Right ventricle myocardium superior (tissue), 1 donor: ENCODE results near the gene SASH3. TPM values are rescaled to one million over a fixed set of nuclear protein-coding genes. Genes with fewer than 3 reads are reported as not detected.
"Not testable (repeated sequence)": the region's sequence is repeated elsewhere in the genome, so short reads cannot be mapped to it uniquely, and the experiment has no call there.

ENCODE experiments used
- ATAC-seq: fragments of 200-7000 bp; cut with Tn5 transposase; one replicate; pipeline ENCODE4 v1.9.1; 2020; ENCODE audit warnings: mild to moderate bottlenecking; ENCODE audit not compliant: poor library complexity
- DNase-seq: peaks from one replicate; pipeline ENCODE4 v3.0.0-alpha.2; 2020
- intact Hi-C: fragments of 100-400 bp; cut with DNase I; formaldehyde crosslinking; loops from one replicate; pipeline ENCODE4 v1.11.2; 2022
- long read RNA-seq: library from polyadenylated mRNA; unstranded; transcript quantifications from one replicate; pipeline ENCODE4 v2.0.0, GENCODE V29; 2021
- total RNA-seq: library from RNA; stranded (reverse); fragmentation: NEBNext Ultra II Directional; extraction: Animal tissue kit (Norgen Biotek cat#: 25700); gene quantifications from one replicate; pipeline ENCODE4 v1.2.1, GENCODE V29; 2021
- donor health status: DM: no; HTN: yes; CAD: no; lungs with severe emphysema.

The SASH3 gene
- total RNA-seq, result 2.2 TPM
- long read RNA-seq, partial matches to known transcripts, result 0 of 2 reads
- long read RNA-seq, other reads (novel, unspliced or antisense), result 0 of 2 reads

GRCh38 chrX:129779747-129780146, at the start of gene SASH3:
SASH3 (plus strand) TSS chrX:129779949; CDS start chrX:129780098, 149 bp downstream.
- intact Hi-C loops, result no loop called here
- peak; percentile 70 for ATAC-seq
- peak; percentile 76 for DNase-seq

DNA sequence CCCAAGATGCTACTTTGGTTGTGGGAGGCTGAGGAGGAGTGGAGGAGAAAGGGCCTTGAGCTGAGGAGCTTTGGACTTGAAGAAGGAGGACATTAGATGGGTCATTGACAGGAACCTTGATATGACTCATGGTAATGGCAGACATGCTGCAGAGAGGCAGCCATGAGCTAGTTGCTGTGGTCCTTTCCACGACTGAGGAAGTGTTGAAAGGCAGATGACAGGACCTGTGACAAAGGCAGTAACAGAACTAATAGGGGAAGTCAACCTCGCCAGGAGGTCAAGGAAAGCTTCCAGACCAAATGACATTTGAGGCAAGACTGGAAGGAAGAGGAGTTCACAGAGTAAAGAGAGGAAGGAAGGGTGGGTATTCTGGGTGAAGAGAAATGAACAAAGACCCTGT, 48.5 kb upstream of the SASH3 start:
- no peak for ATAC-seq
- no peak for DNase-seq
- intact Hi-C loops, result no loop called here

- intact Hi-C loops, result no loop called here
- ATAC-seq, result no peak
- DNase-seq, result no peak
Observed at GRCh38 chrX:129732857-129733256, 46.9 kb upstream of the SASH3 start.

DNA sequence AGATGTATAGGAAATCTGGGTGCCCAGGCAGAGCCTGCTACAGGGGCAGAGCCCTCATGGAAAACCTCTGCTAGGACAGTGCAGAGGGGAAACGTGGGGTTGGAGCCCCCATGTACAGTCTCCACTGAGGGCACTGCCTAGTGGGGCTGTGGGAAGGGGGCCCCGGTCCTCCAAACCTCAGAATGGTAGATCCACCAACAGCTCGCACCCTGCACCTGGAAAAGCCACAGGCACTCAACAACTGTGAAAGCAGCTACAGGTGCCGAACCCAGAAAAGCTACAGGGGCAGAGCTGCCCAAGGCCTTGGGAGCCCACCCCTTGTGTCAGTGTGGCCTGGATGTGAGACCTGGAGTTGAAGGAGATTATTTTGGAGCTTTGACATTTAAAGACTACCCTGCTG, 46.4 kb upstream of the SASH3 start:
- intact Hi-C loops, result no loop called here
- no peak for ATAC-seq

DNA sequence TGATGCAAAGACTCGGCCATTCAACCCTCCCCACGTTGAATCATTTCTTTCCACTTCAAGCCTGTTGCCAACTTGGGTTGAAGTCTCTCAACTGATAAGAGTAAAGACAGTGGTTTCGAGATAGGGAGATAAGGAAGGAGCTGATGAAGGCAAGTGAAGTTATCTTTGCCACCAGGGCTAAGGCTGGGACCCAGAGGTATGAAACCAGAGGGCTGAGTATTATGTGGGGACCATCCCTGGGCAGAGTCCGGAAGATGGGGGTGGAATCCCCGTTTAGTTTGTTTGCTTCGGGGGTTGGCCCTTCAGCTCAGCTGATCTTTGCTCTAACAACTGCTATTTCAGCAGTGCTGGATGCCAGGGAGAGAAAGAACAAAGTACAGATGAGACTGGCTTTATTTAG, 43.3 kb upstream of the SASH3 start:
- DNase-seq (no peak), ATAC-seq (no peak)

More for the DNA sequence above, 46.4 kb upstream of the SASH3 start:
- no peak for DNase-seq

DNA sequence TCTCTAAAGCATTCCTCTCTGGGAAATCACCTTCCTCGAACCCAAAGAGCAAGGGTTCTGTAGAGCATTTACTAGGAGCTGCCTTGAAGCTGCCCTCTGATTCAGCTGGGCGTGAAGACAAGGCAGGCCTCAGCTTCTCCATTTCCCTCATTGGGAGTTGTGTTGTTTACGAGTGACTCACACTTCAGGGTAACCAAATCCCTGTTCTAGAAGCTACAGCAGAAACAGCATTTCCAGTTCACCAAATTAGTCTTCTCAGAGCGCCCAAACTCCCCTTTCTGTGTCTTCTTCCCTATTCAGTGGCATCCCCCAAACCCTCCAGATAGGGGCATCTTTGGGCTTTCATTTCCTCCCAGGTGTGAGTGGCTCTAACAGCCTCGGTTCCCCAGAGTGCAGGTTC, 41.8 kb upstream of the SASH3 start:
- no peak for DNase-seq
- ATAC-seq, result peak; percentile 45
- intact Hi-C loops, result no loop called here

More for the DNA sequence above, 43.3 kb upstream of the SASH3 start:
- intact Hi-C loops, result no loop called here

DNA sequence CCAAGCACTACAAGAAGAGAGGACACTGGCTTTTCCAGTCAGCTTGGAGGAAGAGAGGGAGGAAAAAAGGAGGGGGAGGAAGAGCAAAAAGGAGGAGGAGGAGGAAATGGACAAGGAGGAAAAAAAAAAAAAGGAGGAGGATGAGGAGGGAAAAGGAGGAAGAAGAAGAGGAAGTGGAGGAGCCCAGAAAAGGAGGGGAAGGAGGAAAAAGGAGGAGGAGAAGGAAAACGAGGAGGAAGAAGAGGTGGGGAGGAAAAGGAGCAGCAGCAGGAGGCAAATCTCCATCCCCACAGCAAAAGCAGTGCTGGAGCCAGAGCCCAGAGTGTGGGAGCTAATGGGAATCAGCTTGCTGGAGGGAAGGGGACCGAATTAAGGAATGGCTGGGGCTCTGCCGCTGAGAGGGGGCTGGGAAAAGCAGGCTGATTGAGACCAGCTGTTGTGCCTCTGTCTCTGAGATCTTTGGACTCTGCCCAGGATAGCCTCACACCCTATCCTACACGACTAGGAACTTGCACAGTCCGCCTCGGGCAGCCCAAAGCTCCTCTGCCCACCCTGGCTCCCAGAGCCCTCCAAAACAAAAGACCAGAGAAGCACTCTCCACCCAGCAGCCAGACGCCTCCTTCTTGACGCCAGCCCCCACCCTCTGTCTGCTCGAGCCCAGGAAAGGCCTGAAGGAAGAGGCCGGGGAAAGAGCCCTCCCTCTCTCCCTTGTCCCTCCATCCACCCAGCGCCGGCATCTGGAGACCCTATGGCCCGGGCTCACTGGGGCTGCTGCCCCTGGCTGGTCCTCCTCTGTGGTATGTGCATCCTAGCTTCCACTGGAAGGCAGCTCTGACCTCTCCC, 41.1 kb upstream of the SASH3 start, which contains the start of gene XPNPEP2:
XPNPEP2 (plus strand) TSS at position 514 of the 843 bp plus-strand sequence; CDS start at position 749, 235 bp downstream.
- intact Hi-C loops, result no loop called here
- DNase-seq, result peak; percentile 55
- ATAC-seq, result peak; percentile 85

GRCh38 chrX:129739578-129739977, 40.2 kb upstream of the SASH3 start:
- no peak for DNase-seq
- intact Hi-C loops, result no loop called here
- no peak for ATAC-seq

DNA sequence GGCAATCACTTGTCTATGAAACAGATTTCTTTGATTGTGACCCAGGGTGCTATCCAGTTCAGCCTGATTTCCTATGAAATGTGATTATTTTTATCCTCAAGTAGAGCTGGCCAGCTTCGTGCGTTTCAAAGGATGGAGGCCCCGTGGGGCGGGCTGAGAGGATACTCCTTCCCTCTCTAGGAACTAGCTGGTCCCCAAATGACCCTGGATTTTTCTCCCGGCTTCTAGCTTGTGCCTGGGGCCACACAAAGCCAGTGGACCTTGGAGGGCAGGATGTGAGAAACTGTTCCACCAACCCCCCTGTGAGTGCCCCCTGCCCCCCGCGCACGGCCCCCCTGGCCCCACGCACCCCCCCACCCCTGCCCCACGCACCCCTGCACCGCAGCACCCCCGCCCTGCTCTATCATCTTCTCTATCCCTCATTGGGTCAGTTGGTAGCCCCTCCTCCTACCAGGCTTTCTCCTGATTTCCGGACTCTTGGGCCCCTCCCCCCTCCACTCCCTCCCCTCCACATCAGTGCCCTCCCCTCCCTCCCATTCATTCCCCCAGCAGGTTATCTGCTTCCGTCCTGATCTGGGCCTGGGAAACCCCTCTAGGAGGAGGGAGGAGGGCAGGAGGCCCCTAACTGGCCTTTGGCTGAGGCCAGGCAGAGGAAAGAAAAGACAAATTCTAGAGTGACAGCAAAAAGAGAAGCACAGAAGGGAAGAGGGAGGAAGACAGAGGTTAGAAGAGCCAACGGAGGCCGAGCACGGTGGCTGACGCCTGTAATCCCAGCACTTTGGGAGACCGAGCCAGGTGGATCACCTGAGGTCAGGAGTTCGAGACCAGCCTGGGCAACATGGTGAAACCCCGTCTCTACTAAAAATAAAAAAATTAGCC, 37.6 kb upstream of the SASH3 start:
- intact Hi-C loops, result no loop called here
- DNase-seq, result no peak
- ATAC-seq, result no peak

GRCh38 chrX:129742759-129743152, 37.0 kb upstream of the SASH3 start:
- ATAC-seq, DNase-seq, intact Hi-C loops: not testable (repeated sequence)

DNA sequence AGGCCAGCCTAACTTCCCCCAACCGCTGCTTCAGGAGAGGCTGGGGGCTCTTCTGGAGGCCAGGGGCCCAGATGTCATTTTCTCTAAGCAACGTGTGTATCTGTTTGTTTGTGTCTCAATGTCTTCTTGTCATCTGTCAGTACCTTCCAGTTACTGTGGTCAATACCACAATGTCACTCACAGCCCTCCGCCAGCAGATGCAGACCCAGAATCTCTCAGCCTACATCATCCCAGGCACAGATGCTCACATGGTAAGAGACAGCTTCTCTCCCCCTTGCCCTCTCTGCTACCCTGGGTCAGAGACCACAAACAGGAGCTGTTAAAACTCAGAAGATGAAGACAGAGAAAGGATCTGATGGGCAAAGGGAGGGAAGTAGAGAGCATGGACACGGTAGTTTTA, 35.9 kb upstream of the SASH3 start:
- DNase-seq (no peak), ATAC-seq (no peak)
- intact Hi-C loops, result no loop called here

DNA sequence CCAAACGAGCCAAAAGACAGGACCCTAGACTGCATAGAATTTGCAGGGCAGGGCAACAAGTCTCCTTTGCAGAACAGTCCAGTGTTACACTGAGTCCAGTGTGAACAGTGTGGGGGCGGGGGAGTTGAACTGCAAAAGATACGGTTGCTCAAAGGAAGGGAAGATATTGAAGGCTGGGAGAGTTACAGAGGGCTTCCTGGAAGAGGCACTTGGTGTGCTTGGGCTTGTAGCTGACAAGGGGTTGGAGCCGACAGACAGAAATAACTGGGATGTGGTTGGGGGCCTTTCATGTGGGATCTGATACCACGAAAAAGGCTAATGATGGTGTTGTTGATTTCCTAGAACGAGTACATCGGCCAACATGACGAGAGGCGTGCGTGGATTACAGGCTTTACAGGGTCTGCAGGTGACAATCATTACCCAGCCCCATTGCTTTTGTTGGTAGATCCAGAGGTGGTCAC, 34.9 kb upstream of the SASH3 start:
- no peak for ATAC-seq
- intact Hi-C loops, result no loop called here
- no peak for DNase-seq

GRCh38 chrX:129746557-129747470, 32.9 kb upstream of the SASH3 start:
- intact Hi-C loops, result no loop called here
- ATAC-seq (no peak), DNase-seq (no peak)

- no peak for DNase-seq
- ATAC-seq, result no peak
- intact Hi-C loops, result no loop called here
Observed at GRCh38 chrX:129747533-129747932, 32.2 kb upstream of the SASH3 start.

GRCh38 chrX:129748305-129748704, 31.4 kb upstream of the SASH3 start:
- DNase-seq (no peak), ATAC-seq (peak; percentile 91)
- intact Hi-C loops, result no loop called here

- no peak for DNase-seq
- intact Hi-C loops, result no loop called here
- peak; percentile 70 for ATAC-seq
Observed at GRCh38 chrX:129749069-129749468, 30.7 kb upstream of the SASH3 start.

DNA sequence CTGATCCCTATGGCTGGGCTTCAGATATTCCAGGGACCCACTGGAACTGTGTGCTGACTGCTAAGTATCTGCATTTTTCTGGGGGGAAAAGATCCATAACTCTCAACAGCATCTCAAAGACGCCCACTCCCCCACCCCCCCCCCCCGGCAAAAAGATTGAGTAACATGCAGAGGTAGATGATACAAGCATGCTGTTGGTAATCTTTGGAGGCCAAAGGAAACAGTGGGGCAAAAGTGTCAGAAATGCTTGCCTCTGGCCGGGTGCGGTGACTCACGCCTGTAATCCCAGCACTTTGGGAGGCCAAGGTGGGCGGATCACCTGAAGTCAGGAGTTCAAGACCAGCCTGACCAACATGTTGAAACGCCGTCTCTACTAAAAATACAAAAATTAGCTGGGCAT, 28.8 kb upstream of the SASH3 start:
- ATAC-seq, result no peak
- intact Hi-C loops, result no loop called here
- no peak for DNase-seq
